HG03432 (cell line): ENCODE results near the gene SERPINI1.
A peak's percentile ranks its signal among the peaks of the same experiment; 100 is the strongest.

Experiments used
- ATAC-seq: cut with Tn5 transposase; IDR thresholded peaks from one replicate; pipeline ENCODE4 v1.9.1; 2021; ENCODE audit warnings: mild to moderate bottlenecking, moderate library complexity; ENCODE audit not compliant: unreplicated experiment

SERPINI1 gene

GRCh38 chr3:167735233-167736138, at the start of gene SERPINI1:
Gene SERPINI1, plus strand, starts transcription at chr3:167735721. Its CDS starts 53,408 bp downstream, at chr3:167789129.
- ATAC-seq: peak; percentile 69

- peak; percentile 100 for ATAC-seq
Measured at GRCh38 chr3:167691366-167691765, 44.2 kb upstream of the SERPINI1 start.

- no peak for ATAC-seq
Measured at GRCh38 chr3:167694121-167694520, 41.4 kb upstream of the SERPINI1 start.

GRCh38 chr3:167700046-167700445, 35.5 kb upstream of the SERPINI1 start:
- no peak for ATAC-seq

GRCh38 chr3:167700926-167701325, 34.6 kb upstream of the SERPINI1 start:
- no peak for ATAC-seq

GRCh38 chr3:167705840-167706239, 29.7 kb upstream of the SERPINI1 start:
- no peak for ATAC-seq

GRCh38 chr3:167709690-167710089, 25.8 kb upstream of the SERPINI1 start:
- ATAC-seq: no peak

GRCh38 chr3:167710552-167710951, 25.0 kb upstream of the SERPINI1 start:
- ATAC-seq: no peak

GRCh38 chr3:167711439-167711838, 24.1 kb upstream of the SERPINI1 start:
- no peak for ATAC-seq

- ATAC-seq: no peak
Measured at GRCh38 chr3:167712445-167712844, 23.1 kb upstream of the SERPINI1 start.

GRCh38 chr3:167714871-167715270, 20.6 kb upstream of the SERPINI1 start:
- ATAC-seq: no peak

GRCh38 chr3:167716920-167717319, 18.6 kb upstream of the SERPINI1 start:
- no peak for ATAC-seq

- no peak for ATAC-seq
Measured at GRCh38 chr3:167718582-167718981, 16.9 kb upstream of the SERPINI1 start.

- no peak for ATAC-seq
Measured at GRCh38 chr3:167723025-167723512, 12.5 kb upstream of the SERPINI1 start.

GRCh38 chr3:167723872-167724271, 11.6 kb upstream of the SERPINI1 start:
- ATAC-seq: no peak

GRCh38 chr3:167728176-167728575, 7.3 kb upstream of the SERPINI1 start:
- ATAC-seq: no peak

GRCh38 chr3:167728632-167729323, 6.7 kb upstream of the SERPINI1 start:
- no peak for ATAC-seq

GRCh38 chr3:167729591-167729990, 5.9 kb upstream of the SERPINI1 start:
- ATAC-seq: no peak

GRCh38 chr3:167731393-167731792, 4.1 kb upstream of the SERPINI1 start:
- no peak for ATAC-seq

GRCh38 chr3:167732313-167733065, 3.0 kb upstream of the SERPINI1 start:
- ATAC-seq: no peak

GRCh38 chr3:167733961-167734497, 1.5 kb upstream of the SERPINI1 start:
- no peak for ATAC-seq
